DMS153 (cell line): ENCODE results near the gene KRTAP10-6.
"Not testable (repeated sequence)": the region's sequence is repeated elsewhere in the genome, so short reads cannot be mapped to it uniquely, and the experiment has no call there.

Experiments
- DNase-seq: peaks from one replicate; lab custom pipeline; 2025; lab: John Stamatoyannopoulos, UW

KRTAP10-6 gene

DNA sequence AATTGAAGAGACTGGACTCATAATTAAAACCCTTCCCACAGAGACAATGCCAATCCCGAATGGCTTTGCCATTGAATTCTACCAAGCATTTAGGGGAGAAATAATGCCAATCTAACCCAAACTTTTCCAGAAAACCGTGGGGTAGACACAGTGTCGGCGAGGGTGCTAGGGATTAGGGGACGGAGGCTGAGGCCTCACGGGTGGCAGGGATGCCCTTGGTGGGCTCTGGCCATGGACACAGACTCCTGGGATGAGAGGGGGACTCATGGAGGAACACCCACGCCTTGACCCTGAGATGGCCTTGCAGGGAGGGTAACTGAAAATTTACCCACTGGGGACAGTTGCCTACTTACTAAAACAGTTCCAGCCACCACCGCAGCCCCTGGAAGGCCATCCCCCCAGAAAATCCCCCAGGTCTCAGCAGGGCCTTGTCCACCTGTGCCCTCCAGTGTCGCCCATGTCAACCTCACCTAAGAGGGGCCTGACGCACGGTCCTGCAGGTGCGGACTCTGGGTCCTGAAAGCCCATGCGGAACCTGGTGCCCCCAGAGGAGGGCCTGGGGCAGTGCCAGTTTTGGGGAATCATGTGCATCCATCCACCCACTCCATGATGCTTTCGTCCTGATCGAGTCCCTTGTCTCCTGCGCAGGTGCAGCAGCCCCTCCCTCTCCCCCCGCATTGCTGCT is 13.8 kb downstream of the KRTAP10-6 start:
- DNase-seq, result no peak

DNA sequence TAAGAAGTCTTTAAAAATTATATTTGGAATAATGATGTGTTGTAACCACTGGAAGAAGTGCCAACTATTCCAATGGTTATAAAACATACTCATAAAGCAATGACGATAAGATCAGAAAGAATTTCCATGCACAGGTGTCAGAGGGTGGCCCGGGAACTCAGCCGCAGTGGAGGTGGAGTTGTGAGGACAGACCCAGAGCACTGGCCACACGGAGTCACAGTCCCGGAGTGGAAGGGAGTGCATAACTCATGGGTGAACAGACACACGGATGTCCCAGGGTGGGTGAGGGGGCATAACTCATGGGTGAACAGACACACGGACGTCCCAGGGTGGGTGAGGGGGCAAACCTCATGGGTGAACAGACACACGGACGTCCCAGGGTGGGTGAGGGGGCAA is 16.3 kb downstream of the KRTAP10-6 start:
- no peak for DNase-seq

DNA sequence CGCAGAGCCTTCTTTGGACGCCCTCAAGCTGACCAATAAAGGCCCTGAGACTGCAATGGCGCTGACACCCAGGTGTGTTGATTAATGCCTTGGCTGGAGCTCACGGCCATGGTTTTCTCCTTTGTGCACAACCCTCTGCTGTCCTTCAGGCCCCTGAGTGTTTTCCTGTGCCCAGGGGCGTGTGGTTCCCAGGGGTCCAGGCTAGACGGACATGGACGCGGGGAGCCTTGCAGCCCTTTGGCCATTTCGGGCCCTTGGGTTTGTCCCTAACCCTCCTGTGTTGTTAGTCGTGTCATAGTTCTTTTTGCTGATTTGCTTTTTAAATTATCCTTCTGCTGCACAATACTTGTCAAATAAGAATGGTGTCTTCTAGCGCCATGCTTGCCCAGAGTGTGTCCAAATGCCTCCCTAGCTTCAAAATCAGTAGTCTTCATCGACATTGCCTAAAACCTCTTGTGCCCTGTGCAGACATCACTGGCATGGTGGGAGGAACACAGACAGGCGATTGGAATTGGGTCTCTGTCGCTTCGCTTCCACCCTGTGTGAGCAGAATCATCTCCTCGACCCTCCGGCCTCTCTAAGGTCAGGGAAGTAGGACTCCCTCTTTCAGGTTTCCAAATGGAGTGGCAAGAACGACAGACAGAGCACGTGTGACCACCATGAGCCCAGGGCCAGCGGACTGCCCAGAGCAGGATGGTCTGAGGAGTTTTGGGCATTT is 16.8 kb downstream of the KRTAP10-6 start:
- no peak for DNase-seq

DNA sequence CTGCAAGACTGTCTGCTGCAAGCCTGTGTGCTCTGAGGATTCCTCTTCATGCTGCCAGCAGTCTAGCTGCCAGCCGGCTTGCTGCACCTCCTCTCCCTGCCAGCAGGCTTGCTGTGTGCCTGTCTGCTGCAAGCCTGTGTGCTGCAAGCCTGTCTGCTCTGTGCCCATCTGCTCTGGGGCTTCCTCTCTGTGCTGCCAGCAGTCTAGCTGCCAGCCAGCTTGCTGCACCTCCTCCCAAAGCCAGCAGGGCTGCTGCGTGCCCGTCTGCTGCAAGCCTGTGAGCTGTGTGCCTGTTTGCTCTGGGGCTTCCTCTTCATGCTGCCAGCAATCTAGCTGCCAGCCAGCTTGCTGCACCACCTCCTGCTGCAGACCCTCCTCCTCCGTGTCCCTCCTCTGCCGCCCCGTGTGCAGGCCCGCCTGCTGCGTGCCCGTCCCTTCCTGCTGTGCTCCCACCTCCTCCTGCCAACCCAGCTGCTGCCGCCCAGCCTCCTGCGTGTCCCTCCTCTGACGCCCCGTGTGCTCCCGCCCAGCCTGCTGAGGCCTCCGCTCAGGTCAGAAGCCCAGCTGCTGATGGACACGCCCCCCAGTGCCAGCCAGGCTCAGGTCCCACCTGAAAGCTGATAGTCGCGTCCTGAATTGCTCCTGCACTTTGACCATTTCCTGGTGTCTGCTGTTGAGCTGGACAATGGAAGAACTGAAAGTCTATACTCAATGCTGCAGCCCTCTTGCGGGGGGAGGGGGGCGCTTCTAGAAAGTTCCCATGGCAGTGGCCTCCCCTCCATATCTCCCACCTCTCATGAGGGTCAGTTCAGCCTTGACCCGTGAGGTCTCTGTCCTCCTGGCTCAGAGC is 17.6 kb downstream of the KRTAP10-6 start:
- no peak for DNase-seq

DNA sequence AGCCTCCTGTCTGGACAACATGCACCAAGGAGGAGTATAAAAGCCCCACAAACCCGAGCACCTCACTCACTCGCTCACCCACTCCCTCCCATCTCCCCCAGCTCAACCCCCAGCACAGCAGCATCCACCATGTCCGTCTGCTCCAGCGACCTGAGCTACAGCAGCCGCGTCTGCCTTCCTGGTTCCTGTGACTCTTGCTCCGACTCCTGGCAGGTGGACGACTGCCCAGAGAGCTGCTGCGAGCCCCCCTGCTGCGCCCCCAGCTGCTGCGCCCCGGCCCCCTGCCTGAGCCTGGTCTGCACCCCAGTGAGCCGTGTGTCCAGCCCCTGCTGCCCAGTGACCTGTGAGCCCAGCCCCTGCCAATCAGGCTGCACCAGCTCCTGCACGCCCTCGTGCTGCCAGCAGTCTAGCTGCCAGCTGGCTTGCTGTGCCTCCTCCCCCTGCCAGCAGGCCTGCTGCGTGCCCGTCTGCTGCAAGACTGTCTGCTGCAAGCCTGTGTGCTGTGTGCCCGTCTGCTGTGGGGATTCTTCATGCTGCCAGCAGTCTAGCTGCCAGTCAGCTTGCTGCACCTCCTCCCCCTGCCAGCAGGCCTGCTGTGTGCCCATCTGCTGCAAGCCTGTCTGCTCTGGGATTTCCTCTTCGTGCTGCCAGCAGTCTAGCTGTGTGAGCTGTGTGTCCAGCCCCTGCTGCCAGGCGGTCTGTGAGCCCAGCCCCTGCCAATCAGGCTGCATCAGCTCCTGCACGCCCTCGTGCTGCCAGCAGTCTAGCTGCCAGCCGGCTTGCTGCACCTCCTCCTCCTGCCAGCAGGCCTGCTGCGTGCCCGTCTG is 18.5 kb downstream of the KRTAP10-6 start, which contains the start of gene KRTAP10-4:
KRTAP10-4 (plus strand) TSS at position 100 of the 827 bp plus-strand sequence; CDS start at position 130, 30 bp downstream.
- not testable (repeated sequence) for DNase-seq

DNA sequence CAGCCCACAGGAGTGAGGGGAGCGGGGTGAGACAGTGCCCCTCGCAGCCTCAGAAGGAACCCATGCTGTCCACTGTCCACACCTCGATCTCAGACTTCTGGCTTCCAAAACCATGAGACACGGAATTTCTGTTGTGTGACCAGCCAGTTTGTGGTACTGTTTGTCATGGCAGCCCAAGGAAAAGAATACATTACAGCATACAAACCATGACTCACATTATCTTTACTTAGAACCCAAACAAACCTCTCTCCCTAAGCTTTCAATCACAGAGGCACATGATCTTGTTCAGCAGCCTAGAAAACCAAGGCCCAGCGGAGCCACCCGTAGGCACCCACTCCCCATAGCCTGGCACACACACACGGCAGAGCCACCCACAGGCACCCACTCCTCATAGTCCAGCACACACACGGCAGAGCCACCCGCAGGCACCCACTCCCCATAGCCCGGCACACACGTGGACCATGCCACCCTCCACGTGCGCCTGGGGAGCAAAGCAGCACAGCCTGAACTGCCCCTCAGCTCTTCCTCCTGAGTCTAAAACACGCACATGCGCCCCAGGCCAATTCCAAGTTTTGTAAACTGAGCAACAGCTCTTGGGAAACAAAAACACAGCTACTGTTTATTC is 19.2 kb downstream of the KRTAP10-6 start:
- no peak for DNase-seq

DNA sequence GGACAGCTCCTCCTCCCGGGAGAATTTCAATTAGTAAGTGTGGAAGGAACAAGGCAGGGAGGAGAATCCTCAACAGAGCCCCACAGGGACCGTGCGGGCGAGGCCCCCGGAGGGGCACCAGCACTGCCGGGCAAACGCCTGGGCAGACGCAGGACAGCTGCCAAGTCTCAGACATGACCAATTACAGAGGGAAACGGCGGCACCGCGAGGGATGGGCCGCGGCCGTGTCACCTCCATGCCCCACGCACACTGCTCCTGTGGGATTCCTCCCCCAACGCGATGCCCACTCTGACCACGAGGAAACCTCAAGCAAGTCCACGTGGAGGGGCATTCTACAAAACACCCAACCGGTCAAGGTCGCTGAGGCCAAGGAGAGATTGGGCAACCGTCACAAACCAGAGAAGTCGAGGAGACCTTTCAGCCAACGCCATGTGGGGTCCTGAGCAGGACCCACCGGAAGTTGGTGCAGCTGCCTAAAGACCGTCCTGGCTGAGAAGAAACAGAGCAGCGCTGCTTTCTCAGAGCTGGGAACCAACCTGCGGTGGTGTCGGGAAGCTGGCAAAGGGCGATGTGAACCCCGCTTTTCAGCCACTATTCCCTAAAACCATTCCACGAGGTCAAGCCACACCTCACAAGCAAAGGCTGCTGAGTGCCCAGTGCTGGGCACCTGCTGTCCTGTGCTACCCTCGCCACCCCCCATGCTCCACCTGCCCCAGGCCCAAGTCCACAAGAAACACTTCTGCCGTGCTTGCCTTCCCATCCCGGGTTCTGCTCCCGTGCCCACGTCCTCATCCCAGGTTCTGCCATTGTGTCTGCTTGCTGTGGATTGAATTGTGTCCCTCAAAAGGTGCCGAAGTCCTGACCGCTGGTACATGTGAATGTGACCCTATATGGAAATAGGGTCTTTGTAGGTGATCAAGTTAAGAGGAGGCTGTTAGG is 20.2 kb downstream of the KRTAP10-6 start:
- no peak for DNase-seq

DNA sequence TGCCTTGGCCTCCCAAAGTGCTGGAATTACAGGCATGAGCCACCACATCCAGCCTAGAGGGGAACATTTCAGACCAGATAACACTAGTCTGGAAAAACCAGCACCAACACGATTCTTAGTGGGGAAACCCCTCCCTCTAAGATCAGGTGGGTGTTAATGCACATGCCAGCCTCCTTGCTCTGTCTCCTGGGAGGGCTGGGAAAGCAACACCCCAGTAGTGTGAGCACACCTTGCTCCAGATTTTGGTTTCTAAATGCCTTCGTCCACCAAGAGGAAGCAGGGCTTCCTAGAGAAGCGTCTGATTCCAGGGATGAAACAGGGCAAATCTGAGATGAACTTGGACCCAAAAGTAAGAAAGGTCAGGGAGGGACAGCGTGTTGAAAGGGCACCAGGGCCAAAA is 21.0 kb downstream of the KRTAP10-6 start:
- no peak for DNase-seq

DNA sequence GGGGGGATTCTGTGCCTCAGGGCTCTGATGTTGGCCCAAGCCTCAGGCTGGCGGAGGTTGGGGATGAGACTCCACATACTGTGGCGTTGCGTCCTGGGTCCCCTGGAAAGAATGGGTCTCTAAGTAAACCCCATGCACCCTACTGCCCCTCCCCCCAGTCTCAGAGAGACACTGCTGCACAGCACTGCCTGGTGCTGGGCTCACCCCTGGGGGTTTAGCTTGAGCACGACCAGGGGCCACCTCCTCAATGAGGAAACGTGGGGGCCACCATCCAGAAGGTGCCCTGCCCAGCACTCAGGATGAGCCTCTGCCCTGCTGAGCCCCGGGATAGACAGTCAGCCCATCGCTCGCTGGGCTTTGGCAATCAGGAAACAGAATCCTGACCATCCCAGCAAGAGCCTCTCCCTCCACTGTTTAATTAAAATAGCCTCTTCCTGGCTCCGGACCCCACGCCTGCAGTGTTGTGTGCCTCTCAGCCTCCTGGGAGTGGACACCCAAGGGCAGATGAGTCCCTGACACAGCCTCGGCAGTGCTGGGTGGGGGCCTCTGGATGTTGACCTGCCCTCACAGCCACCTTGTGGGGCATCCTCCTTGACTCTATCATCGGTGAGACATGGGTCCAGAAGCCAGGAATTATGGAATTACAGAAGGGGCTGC is 22.3 kb downstream of the KRTAP10-6 start:
- DNase-seq, result no peak

DNA sequence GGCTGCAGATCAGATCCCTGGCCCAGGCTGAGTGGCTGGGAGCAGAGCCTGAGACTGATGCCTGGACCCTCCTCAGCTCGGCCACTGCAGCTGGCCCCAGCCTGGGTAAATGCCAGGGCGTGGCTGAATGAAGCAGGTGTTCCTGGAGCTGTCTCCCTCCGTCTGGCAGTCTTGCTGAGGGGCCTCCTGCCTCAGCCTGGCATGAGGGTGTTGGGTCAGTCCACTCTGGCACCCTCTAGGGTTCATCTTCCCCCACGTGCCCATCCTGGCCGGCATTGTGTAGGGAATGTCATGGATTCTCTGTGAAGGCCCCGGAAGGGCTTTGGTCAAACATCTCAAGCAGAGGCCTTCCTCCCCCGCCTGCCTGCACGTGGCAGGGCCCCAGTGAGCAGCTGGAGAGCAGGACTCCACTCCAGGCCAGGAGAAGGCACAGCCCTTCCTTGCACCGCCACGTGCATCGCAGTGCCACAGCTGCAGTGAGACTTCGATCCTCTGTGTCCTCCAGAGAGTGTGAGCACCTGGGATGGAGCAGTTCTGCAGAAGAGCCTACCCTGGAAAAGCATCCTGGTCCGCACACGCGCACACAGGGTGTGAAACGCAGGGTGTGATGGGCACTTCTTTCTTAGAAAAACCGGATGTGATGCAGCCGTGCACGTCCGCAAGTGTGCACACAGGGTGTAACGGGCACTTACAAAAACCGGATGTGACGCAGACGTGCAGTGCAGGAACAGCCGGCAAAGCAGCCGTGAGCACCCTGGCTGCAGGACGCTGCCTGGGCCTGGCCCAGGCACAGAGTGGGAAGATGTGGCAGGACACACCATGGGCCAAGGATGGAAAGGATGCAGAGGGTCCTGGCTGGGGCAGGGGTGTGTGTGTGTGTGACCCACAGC is 23.4 kb downstream of the KRTAP10-6 start:
- DNase-seq, result no peak

DNA sequence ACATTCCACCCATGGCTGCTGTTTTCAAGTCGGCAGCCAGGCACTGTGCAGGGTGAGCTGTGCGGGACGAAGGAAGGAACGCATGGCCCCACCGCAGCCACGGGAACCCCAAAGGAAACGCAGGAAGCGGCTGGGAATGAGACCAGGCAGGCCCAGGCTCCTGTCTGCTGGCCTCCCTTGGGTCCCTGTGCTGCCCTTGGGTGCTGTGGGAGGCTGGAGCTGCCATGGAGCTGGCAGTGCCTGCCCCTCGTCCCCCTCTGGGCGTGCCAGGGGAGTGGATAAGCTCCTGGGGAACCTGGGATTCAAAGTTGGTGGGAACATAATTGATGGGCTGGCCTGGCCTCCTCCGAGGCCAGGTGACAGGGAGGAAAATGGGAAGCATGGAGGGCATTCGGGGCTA is 24.0 kb downstream of the KRTAP10-6 start:
- DNase-seq, result no peak

DNA sequence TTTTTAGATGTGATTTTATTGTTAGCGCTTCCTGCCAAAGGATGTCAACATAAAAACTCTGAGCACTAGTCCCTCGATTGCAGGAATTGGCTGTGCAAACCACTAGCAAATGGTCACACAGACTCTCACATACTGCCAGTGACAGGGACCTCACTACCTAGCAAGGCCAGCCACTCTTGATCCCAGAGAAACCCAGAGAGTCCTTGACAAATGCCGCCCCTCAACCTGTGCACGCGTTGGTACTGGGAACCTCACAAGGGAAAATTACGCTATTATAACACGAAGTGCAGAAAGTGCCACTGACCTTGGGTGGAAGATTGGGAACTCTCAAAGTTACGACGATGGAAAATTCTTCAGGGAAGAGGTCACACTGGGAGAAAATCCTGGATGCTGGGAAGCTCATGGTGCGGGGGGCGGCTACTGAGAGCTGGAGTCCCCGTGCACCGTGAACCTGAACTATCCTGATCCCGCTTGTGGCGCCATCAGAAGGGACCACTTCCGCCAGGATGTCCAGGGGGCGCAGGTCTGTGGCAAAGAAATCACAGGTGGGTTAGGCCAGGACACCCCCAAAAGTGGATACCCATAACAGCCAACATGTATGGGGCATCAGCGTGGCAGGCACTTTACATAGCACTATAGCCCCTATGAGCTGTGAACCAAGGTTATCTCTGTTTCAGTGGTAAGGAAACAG is 24.7 kb downstream of the KRTAP10-6 start:
- no peak for DNase-seq

DNA sequence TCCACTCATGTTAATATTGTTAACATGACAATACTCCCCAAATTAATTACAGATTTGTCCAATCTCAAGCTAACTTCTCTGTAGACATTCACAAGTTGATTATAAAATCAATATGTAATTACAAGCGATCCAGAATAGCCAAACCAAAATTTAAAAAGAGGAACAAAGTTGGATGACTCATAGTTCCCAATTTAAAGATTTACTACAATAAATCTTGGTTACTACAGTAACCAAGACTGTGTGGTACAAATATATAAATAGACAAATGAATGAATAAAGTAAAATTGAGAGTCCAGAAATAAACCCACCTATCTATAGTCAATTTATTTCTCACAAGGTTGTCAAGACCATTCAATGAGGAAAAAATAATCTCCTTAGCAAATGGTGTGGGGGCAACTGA is 25.9 kb downstream of the KRTAP10-6 start:
- no peak for DNase-seq

DNA sequence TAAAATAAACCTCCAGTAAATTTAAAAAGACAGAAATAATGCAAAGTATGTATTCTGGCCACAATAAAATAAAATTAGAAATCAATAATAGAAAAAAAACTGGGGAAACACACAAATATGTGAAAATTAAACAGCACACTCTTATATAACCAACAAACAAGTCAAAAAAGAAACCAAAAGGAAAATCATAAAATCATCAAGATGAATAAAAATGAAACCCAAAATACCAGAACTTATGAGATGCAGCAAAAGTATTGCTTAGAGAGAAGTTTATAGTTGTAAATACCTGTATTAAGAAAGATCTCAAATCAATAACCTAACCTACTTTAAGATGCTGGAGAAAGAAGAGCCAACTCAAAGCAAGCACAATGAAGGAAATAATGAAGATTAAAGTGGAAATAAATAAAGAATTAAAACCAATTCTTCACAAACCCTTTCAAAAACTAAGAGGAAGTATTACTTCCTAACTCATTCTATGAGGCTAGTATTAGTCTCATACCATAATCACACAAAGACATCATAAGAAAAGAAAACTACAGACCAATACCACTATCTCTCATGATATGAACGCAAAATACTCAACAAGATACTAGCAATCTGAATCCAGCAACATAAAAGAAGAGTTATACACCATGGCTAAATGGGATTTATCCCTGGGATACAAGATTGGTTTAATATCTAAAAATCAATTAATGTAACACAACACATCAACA is 27.3 kb downstream of the KRTAP10-6 start:
- DNase-seq, result no peak

DNA sequence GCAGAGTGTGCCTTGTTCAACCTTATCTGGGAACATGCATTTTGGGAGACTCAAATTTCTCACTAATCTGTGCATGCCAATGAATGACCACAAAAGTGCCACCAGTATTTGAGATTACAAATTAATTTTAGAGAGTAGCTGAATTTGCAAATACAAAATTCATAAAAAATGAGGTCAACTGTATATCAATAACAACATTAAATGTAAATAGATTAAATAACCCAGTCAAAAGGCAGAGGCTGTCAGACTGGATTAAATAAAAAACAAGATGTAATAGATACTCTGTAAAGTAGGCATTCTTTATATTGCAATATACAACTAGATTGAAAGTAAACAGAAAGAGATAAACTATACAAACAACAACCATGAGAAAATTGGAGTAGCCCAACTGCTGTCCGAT is 28.2 kb downstream of the KRTAP10-6 start:
- DNase-seq, result no peak

DNA sequence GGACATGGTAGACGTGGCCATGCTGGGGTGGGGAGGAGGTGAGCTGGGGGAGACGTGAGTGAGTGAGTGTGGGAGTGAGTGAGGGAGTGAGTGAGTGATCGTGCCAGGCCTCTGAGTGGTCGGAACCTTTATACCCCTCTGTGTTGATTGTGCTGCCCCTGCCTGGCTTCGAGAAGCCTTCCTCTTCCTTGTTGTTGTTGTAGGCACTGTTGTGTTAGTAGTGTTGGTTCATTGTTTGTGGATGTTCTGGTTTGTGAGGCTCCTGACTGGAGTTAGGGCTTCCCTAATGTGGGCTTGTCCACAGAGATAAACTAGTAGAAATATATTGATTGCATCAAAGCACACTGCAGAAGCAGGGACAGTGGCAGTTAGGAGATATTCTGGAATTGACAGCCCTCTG is 33.6 kb downstream of the KRTAP10-6 start, which contains the start of gene KRTAP10-3:
KRTAP10-3 (minus strand) TSS at position 101 of the 400 bp plus-strand sequence; CDS start at position 21, 80 bp downstream.
- no peak for DNase-seq

DNA sequence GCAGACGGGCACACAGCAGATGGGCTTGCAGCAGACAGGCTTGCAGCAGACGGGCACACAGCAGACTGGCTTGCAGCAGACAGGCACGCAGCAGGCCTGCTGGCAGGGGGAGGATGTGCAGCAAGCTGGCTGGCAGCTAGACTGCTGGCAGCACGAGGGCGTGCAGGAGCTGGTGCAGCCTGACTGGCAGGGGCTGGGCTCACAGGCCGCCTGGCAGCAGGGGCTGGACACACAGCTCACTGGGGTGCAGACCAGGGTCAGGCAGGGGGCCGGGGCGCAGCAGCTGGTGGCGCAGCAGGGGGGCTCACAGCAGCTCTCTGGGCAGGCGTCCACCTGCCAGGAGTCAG is 34.0 kb downstream of the KRTAP10-6 start:
- not testable (repeated sequence) for DNase-seq
